Gastroesophageal sphincter (tissue), 4 donors: Measurements from ENCODE around the gene ST8SIA6. TPM values are rescaled to one million over a fixed set of nuclear protein-coding genes. Genes with fewer than 3 reads are reported as not detected.

Experiments
- ATAC-seq: fragments of 150-250 bp; one replicate; pipeline ENCODE4 v1.9.1; 2016; ENCODE audit warnings: mild to moderate bottlenecking, moderate library complexity
- H3K27ac ChIP-seq, 4 donors: fragments of 200-600 bp; sonication (generic) in 3 of 4; 1 replicate in 3 of 4; 2 replicates in 1 of 4; pipeline ENCODE4 v1.5.1; 2016 to 2019
- H3K27me3 ChIP-seq: fragments of 200-600 bp; sonication (generic); one replicate; pipeline ENCODE4 v1.5.1; 2019
- H3K36me3 ChIP-seq, 2 donors: fragments of 200-600 bp; sonication (generic); one replicate each; pipeline ENCODE4 v1.5.1; 2019; ENCODE audit warnings: control low read depth in 1 of 2
- H3K4me1 ChIP-seq, 3 donors: fragments of 200-600 bp; sonication (generic); 1 replicate in 2 of 3; 2 replicates in 1 of 3; pipeline ENCODE4 v1.5.1; 2016 to 2019; ENCODE audit warnings: control low read depth in 2 of 3
- H3K4me3 ChIP-seq, 2 donors: fragments of 200-600 bp; sonication (generic); one replicate each; pipeline ENCODE4 v1.5.1; 2019; ENCODE audit warnings: mild to moderate bottlenecking in 1 of 2, moderate library complexity in 1 of 2
- H3K9me3 ChIP-seq, 3 donors: fragments of 200-600 bp; sonication (generic); one replicate each; pipeline ENCODE4 v1.5.1; 2017 to 2019; ENCODE audit warnings: control low read depth in 2 of 3
- CTCF ChIP-seq, 4 experiments: fragments of 200-600 bp in 2 of 4; fragments of 450-650 bp in 2 of 4; sonication (generic) in 1 of 4; IDR thresholded peaks; one replicate each; pipeline ENCODE4 v1.5.1; 2017 to 2019; ENCODE audit warnings: antibody characterized with exemption in 4 of 4, mild to moderate bottlenecking in 2 of 4, moderate library complexity in 2 of 4
- EP300 ChIP-seq: sonication (generic); formaldehyde crosslinking; IDR thresholded peaks from one replicate; pipeline ENCODE4 v1.6.1; 2017; ENCODE audit warnings: antibody characterized with exemption, mild to moderate bottlenecking
- POLR2A ChIP-seq, 2 donors: fragments of 450-650 bp; IDR thresholded peaks; one replicate each; pipeline ENCODE4 v1.6.1; 2017; ENCODE audit warnings: antibody characterized with exemption in 2 of 2, mild to moderate bottlenecking in 2 of 2, moderate library complexity in 1 of 2
- POLR2AphosphoS5 ChIP-seq: sonication (generic); formaldehyde crosslinking; IDR thresholded peaks from one replicate; pipeline ENCODE4 v1.6.1; 2017; ENCODE audit warnings: antibody characterized with exemption
- WGBS, 2 donors: methylation state at CpG; one replicate each; pipeline ENCODE4 v1.1.5; 2018; ENCODE audit warnings: low coverage in 1 of 2; 5-methylcytosine and 5-hydroxymethylcytosine counted together
- total RNA-seq, 4 donors: library from RNA; depleted of rRNA; stranded (reverse); fragments of >200 nt; gene quantifications; one replicate each; pipeline ENCODE4 v1.1.0, GENCODE V29; 2016

ST8SIA6 gene
- total RNA-seq, 4 donors from 2014 or later: 1.5 to 1.9 TPM; not detected in 2

DNA sequence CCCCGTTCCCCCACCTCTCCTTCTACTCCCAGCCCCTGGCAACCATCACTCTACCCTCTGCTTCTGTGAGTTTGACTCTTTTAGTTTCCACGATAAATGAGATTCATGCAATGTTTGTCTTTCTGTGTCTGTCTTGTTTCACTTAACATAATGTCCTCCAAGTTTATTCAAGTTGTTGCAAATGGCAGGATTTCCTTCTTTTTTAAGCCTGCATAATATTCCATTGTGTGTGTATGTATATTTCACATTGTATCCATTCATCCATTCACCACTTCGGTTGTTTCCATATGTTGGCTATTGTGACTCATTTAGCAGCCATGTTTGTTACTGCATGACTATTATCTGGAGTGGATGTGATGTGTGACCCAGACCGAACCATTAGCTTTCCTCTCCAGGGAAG lies 162.0 kb downstream of the ST8SIA6 start:
- no peaks in the 10 kb centered on the region for H3K9me3 ChIP-seq
- no peak overlapping the region for H3K4me3 ChIP-seq
- no peaks in the 10 kb centered on the region for H3K36me3 ChIP-seq
- H3K27ac ChIP-seq: no peak overlapping the region
- ATAC-seq: no peak
- TF ChIP-seq POLR2AphosphoS5 (no peak), EP300 (no peak), POLR2A (IDR thresholded peaks at IDR 0.05) (no peak), CTCF (IDR thresholded peaks at IDR 0.05) (no peak)
- WGBS, 2 donors: 63 to 92% methylated on average over 4 of the region's 4 CpGs
- no peaks in the 10 kb centered on the region for H3K4me1 ChIP-seq
- H3K27me3 ChIP-seq: peaks cover 22% of the 10 kb centered on the region

DNA sequence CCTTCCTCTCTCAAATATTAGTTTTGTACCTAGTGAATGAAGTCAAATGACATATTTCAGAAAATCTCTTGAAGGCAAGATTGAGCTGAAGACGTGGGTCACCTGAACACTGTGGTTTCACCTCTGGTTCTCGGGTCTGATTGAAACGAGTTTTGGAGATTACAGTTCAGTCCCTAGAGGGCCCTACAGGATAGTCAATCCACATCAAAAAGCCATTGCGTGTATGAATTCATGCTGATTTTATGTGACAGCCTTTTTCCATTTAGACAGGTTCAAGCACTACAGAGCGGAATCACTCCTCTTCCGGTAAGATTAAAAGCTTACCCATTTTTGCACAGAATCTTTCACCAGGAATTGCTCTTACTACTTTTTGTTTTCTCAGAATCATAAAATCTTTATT lies 164.2 kb downstream of the ST8SIA6 start:
- H3K4me1 ChIP-seq: no peaks in the 10 kb centered on the region
- H3K4me3 ChIP-seq: no peak overlapping the region
- 46 to 52% methylated on average over 5 to 6 of the region's 6 CpGs for WGBS, 2 donors
- TF ChIP-seq POLR2AphosphoS5: no peak
- TF ChIP-seq CTCF (IDR thresholded peaks at IDR 0.05): peak in 1 of 4 experiments; percentile 22
- no peak overlapping the region for H3K27ac ChIP-seq
- H3K27me3 ChIP-seq: peaks cover 22% of the 10 kb centered on the region
- no peak for ATAC-seq
- no peaks in the 10 kb centered on the region for H3K36me3 ChIP-seq
- no peaks in the 10 kb centered on the region for H3K9me3 ChIP-seq

- Histone ChIP-seq H3K36me3 (no peaks in the 10 kb centered on the region), H3K4me3 (no peak overlapping the region), H3K4me1 (no peaks in the 10 kb centered on the region), H3K9me3 (peaks cover 0 to 4% (median 0%) of the 10 kb centered on the region in 3 donors), H3K27me3 (peaks cover 22% of the 10 kb centered on the region), H3K27ac (no peak overlapping the region)
- ATAC-seq: no peak
- TF ChIP-seq EP300: no peak
- TF ChIP-seq POLR2A (IDR thresholded peaks at IDR 0.05): no peak
- no peak for TF ChIP-seq CTCF (IDR thresholded peaks at IDR 0.05)
- WGBS, 2 donors: 91 to 92% methylated on average over 6 to 11 of the region's 12 CpGs
Observed at GRCh38 chr10:17289763-17290162, 164.6 kb downstream of the ST8SIA6 start.

DNA sequence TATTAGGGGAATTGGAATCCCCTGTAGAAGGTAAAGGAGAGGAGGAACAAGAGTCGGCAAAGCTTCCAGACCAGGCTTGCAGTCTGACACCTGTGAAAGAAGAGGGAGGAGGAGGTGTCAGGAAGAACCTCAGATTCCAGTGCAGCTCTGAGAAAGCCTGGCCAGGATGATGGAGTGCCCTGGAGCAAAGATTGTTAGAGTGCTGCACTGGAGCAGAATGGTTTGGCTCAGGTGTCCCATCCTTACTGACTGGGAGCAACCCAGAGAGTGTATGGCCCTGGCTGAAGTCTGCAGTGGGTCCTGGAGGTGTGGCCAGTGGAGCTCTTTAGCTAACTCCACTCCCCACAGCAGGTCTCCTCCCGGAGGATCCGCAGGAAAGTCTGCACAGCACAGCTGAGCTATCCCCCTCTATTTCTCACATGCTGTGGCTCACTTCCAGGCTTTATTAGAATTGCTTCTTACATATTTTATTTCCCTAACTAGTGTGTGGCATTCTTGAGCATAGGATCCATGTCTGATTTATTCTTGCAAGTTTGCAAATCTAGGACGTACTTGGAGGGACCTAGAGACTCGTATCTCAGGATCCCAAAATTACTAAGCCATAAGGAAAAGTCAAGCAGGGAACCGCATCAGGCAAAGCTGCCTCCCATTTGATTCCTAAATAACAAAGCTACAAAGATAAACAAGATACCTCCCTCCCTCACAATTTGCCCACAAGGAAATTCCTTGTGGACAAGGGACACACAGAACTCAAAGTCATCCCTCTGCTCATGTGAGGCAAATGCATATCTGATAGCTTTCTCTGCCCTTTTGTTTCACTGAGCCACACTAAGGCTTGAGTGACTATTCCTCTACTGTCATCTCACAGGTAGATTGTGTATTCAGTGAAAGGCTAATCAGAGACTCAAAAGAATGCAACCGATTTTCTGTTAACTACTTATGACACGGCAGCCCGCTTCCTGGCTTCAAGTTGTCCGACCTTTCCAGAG lies 167.5 kb downstream of the ST8SIA6 start:
- Histone ChIP-seq H3K27me3 (peaks cover 22% of the 10 kb centered on the region), H3K36me3 (no peaks in the 10 kb centered on the region), H3K4me3 (no peak overlapping the region), H3K27ac (no peak overlapping the region), H3K9me3 (peaks cover 0 to 33% (median 0%) of the 10 kb centered on the region in 3 donors), H3K4me1 (no peaks in the 10 kb centered on the region)
- WGBS, 2 donors: 49 to 61% methylated on average over 7 of the region's 10 CpGs
- ATAC-seq: no peak
- no peak for TF ChIP-seq POLR2A (IDR thresholded peaks at IDR 0.05)
- TF ChIP-seq POLR2AphosphoS5: no peak
- no peak for TF ChIP-seq EP300
- TF ChIP-seq CTCF (IDR thresholded peaks at IDR 0.05): no peak

GRCh38 chr10:17282311-17282710 lies 172.1 kb downstream of the ST8SIA6 start:
- Histone ChIP-seq H3K27me3 (no peaks in the 10 kb centered on the region), H3K36me3 (no peaks in the 10 kb centered on the region), H3K4me3 (no peak overlapping the region), H3K9me3 (peaks cover 0 to 37% (median 0%) of the 10 kb centered on the region in 3 donors), H3K4me1 (no peaks in the 10 kb centered on the region), H3K27ac (no peak overlapping the region)
- 71 to 80% methylated on average over 1 to 3 of the region's 3 CpGs for WGBS, 2 donors
- TF ChIP-seq POLR2AphosphoS5: no peak
- no peak for TF ChIP-seq CTCF (IDR thresholded peaks at IDR 0.05)
- no peak for TF ChIP-seq POLR2A (IDR thresholded peaks at IDR 0.05)
- no peak for TF ChIP-seq EP300
- ATAC-seq: no peak
